Activated T-helper 9 cell treated with anti-CD3 and anti-CD28 coated beads, Interleukin-2, amount 50 U/mL, for 16 hours (primary cell): ENCODE data around the gene RPS27L.
A peak's percentile ranks its signal among the peaks of the same experiment; 100 is the strongest.
"Not testable (repeated sequence)": the region's sequence is repeated elsewhere in the genome, so short reads cannot be mapped to it uniquely, and the experiment has no call there.

ENCODE experiments used
- DNase-seq: peaks from one replicate; pipeline ENCODE4 v3.0.0-alpha.2; 2020; ENCODE audit warnings: low read depth

RPS27L gene

DNA sequence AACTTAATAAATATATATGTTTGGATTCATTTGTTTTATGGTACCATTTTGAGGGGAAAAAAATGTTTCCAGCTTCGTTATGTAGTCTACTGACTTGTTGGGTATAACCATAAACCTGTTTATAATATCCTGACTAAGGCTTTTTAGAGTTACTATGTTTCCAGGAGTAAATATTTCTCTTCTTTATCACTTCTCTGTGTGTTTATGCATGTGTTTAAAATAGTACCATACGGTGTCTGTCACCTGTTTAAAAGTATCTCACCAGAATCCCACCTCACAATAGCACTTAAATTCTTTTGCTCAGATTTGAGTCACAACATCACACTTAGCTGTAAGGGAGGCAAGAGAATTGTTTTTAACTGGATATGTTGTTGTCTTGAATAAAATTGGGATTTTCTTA is 20.5 kb downstream of the RPS27L start:
- DNase-seq: no peak

DNA sequence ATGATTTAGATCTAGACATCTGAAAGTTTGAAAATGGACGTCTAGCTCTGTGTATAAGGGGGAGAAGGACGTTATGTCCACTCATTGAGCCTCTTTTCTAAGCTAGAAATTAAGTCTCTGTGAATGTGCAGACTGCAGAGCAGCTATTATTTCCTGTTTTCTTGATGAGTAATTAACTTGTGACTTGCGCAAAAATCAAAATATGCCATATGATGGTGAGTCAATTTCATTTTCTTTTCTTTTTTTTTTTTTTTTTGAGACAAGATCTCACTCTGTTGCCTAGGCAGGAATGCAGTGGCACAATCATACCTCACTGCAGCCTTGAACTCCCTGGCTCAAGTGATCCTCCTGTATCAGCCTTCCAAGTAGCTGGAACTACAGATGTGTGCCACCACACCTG is 21.5 kb downstream of the RPS27L start:
- DNase-seq: no peak

DNA sequence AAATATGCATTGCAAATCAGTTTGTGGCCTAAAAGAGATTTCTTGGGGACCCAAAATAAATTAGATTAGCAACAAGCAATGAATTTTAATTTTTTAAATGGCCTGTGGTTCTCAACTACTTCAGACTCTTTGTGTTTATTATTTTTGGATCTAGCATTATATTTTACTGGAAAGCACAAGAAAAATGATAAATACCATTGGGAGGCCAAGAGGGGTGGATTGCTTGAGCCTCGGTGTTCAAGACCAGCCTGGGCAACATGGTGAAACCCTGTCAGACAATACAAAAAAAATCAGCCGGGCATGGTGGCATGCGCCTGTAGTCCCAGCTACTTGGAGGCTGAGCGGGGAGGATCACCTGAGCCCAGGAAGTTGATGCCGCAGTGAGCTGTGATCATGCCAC is 22.0 kb downstream of the RPS27L start:
- DNase-seq: no peak

DNA sequence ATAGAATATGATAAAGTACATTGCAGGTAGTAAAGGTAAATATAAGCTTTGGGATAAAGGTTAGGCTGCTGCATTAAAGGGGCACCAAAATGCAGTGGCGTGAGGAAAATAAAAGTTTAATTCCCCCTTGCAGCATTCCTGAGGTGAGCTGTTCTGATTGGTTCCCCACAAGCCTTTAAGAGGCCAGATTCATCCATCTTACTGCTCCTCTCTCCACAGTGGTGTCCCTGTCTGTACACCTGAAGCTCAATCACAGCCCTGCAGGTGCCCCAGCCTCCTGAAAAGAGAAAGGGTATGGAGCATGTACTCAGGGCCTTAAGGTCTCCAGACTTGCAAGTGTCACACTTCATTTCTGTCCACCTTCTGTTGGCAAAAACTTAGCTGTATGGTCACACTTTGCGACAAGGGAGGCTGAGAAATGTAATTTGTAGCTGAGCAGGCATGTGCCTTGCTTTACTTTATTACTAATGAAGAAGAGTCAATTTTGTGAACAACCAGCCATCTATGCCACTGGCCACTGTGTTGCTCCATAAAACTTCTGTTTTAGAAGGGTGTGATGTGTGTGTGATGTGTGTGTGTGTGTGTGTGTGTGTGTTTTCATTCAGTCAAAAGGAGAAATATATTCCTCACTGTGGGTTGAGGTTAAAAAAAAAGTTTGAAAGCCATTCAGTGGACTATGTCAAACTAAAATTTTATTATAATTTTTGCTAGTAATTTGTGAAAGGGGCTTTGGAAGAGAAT is 22.9 kb downstream of the RPS27L start:
- no peak for DNase-seq

DNA sequence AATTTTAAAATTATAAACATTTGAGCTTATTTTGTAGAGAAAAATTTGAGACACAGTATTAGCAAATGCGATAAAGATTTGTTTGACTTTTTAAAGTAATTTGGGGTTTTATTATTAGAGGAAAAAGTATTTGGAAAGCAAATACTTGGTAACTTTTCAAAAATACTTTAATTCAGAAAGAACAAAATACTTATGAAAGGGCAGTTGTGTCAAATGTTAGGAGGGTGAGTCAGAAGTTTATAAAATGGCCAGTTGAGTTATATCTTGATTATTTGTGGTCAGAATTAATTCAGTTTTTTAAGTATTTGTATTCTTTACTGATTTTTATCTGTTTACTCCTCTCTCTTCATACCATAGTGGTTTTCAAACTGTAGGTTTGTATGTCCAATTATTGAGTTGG is 23.5 kb downstream of the RPS27L start:
- no peak for DNase-seq

DNA sequence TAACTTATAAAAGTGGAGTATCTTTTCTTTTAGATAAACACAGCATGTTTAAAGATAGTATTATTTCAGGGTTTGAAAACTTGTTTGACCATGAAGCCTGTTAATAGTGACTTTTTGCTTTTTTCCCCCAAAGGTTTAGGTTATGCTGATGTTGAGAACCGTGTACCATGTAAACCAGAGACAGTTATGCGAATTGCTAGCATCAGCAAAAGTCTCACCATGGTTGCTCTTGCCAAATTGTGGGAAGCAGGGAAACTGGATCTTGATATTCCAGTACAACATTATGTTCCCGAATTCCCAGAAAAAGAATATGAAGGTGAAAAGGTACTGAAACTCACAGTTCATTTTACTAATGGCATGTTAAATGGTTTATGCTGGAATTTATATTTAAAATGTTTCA is 30.6 kb downstream of the RPS27L start:
- no peak for DNase-seq

DNA sequence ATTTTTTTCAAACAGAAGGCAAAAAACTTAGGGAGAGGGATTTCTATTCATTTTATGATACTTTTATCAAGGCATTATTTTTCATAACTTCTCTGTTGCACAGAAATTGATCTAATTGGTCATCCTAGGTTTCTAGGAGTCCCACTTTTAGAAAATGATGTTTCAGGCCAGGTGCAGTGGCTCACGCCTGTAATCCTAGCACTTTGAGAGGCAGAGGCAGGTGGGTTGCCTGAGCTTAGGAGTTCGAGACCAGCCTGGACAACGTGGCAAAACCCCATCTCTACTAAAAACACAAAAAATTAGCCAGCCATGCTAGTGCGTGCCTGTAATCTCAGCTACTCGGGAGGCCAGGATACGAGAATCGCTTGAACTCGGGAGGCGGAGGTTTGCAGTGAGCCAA is 32.8 kb downstream of the RPS27L start:
- DNase-seq: no peak

DNA sequence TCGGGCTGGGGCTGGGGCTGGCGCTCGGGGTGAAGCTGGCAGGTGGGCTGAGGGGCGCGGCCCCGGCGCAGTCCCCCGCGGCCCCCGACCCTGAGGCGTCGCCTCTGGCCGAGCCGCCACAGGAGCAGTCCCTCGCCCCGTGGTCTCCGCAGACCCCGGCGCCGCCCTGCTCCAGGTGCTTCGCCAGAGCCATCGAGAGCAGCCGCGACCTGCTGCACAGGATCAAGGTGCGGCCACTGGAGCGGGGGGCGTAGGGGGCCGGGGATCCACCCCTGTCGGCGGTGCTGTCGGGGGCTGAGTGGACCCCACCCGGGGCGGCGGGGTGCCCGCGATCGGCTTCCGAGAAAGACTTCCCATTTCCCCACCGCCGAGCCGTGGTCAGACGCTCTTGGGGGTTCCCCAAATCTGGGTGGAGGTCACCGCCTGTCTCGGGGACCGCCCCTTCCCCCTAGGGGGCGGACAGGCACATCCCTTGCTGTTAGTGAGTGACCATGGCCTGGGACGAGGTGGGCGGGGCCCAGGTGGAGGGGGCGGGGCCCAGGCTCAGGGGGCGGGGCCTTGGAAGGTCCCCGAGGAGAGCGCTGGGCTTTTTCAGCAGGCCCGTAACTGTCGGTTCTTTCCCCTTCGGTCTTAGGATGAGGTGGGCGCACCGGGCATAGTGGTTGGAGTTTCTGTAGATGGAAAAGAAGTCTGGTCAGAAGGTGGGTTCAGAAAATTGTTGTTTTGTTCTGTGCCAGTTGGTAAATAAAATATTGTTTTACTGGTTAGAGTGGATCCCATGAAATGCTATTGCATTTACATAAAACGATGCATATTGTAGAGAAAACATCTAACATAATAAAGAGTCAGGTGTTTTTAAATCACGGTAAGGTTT is 35.0 kb downstream of the RPS27L start:
- DNase-seq: peak; percentile 84

DNA sequence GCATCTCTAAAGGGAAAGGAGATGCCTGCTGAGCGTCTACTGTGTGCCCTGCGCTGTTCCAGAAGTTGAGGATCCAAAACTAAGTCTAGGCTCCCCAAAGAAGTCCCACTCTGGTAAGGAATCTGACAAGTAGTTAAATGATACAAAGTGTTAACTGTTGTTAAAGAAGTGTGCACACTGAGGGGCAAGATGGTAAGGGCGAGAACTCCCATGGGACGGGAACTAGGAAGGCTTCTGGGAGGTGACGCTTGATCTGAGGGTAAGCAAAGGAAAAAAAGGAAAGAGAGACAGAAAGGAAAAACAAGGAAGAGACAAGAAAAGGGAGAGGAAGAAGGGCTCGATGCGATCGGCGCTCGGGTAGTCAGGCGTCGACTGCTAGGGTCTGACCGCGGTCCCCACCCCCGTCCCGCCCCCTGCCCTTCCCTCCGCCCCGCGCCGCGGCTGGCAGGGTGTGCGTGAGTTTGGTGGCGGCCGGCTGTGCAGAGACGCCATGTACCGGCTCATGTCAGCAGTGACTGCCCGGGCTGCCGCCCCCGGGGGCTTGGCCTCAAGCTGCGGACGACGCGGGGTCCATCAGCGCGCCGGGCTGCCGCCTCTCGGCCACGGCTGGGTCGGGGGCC is 35.8 kb downstream of the RPS27L start, which contains the start of gene LACTB:
LACTB (plus strand) TSS at position 480 of the 620 bp plus-strand sequence; CDS start at position 491, 11 bp downstream.
- peak; percentile 73 for DNase-seq

DNA sequence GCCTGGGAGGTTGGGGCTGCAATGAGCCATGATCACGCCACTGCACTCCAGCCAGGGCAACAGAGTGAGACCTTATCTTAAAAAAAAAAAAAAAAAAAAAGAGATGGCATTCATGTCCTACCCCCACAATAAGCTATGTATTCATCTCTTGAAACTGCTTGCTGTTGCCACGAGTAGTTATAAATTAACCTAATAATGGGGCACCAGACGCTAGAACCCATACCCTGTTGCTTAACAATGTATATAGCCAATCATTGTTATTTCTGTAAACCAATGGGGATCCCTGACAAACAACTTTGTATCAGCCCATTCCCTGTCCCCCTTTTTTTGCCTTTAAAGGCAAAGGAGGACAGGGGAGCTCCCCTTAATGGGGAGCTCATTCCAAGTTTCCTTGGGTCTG is 38.4 kb downstream of the RPS27L start:
- DNase-seq: no peak

DNA sequence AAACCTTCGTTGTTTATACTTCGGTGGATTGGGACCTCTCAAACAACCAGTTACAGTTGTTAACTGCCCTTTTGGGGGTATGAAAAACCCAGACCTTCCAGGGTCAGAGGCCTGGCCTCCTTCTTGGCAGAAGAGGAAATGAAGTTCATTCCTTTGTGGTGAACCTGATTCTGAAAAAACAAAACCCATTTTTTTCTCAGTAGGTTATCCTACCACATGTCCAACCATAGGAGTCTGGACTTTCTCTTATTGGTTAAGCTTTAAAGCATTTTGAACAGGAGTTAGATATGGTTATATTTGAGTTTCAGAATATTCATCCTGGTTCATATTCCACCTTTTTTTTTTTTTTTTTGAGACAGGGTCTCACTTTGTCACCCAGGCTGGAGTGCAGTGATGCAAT is 42.8 kb downstream of the RPS27L start:
- no peak for DNase-seq

DNA sequence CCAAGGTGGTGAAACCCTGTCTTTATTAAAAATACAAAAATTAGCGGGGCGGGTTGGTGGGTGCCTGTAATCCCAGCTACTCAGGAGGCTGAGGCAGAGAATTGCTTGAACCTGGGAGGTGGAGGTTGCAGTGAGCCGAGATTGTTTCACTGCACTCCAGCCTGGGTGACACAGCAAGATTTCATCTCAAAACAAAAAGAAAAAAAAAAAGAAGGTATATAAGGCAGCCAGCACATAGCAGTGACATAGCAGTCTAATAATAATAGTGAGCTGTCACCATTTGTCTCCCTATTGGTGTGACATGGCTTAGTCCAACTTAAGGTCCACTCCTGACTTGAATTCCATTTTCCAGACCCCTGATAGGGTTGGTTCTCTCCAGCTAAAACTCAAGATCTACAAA is 44.4 kb downstream of the RPS27L start:
- DNase-seq: no peak

DNA sequence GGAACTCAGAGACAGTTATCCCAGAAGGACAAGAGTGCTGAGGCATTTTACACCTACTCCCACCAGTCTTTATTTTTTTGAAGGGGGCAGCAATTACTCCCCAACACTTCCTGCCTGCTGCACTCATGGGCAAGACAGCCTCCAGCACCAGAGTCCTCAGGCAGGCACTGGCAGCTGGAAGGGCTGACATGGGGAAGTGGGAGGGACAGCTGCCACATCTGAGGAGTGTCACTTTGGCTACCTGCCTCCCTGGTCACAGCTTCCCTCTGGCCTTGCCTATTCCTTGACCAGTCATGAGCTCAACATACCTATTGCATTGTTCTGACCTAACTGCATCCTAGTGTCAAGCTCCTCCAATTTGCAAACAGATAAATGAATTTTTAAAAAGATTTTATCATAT is 45.8 kb downstream of the RPS27L start:
- no peak for DNase-seq

DNA sequence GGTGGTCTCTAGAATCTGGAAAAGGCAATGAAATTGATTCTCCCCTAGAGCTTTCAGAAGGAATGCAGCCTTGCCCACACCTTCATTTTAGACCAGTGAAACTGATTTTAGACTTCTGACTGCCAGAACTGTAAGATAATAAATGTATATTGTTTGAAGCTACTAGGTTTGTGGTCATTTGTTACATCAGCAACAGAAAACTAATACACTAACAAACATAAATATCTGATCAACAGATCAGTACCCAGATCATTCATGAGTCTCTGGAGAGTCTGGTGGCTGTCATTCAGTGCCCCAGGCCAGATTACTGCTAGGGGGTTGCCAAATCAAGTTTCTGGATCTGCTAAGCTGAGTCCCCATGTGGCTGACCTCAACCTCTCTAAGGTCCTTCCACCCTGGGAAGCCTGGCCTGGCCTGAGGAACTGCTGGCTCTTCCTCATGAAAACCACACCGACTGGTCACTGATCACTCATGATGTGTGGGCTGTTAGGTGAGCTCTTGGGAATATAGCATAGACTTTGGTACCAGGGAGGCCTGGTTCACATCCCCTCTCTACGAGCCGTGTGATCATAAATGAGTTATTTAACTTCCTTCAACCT is 46.8 kb downstream of the RPS27L start:
- no peak for DNase-seq

DNA sequence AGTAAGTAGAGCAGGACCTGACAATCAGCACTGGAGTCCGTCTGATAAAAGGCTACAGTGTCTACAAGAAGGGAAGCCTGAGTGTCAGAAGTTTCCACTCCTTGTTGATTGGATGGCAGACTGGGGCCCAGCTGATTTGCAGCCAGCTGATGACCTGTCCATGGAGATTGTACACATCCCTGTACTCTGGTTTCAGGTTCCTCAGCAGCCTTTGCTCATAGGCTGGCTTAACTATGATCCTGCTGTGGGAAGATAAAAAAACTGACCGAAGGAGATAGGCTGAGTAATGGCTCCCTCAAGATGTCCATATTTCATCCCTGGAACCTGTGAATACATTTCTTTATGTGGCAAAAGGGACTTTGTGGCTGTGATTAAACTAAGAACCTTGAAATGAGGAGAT is 47.4 kb downstream of the RPS27L start:
- no peak for DNase-seq

DNA sequence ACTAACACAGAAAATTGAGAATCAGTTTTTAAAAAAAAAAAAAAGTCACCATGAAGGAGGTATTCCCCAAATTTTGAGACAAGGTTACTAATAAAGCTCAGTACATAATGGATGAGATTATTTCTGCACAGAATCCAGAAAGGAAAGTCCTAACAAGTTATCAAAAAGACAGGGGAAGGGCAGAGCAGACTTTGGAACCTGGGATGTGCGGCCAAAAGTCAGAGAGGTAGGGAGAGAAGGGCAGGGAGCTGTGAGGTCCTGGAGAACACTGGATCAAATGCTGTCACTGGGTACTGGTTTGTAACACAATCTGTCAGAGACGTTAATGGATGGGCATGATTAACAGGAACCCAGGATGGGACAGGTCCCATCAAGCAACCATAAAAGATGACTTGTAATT is 47.8 kb downstream of the RPS27L start:
- DNase-seq: no peak

DNA sequence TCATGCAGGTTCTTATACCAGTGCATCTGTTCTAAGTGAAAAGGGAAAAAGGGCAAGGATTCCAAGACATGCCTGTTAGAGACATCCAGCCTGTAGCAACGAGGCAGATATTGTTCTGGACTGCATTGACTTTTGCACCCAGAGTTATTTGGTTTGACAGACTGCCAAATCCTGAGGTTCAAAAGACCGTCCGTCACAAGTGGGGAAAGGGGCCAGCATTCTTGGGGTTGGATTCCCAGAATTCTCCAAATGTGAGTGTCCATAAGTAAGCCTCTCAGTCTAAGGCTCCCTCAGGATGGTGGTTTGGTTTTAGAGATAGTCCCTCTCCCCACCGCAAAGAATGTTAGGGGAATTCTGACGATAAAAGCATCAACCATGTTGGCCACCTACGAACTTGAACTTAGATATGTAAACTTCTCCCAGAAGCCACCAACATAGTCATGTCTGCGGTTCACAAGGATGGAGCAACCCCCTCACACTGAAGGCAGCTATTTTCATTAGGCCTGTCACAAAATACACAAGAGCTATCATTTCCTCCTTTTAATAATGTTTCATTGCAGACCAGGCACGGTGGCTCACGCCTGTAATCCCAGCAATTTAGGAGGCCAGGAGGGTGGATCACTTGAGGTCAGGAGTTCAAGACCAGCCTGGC is 49.3 kb downstream of the RPS27L start:
- no peak for DNase-seq

DNA sequence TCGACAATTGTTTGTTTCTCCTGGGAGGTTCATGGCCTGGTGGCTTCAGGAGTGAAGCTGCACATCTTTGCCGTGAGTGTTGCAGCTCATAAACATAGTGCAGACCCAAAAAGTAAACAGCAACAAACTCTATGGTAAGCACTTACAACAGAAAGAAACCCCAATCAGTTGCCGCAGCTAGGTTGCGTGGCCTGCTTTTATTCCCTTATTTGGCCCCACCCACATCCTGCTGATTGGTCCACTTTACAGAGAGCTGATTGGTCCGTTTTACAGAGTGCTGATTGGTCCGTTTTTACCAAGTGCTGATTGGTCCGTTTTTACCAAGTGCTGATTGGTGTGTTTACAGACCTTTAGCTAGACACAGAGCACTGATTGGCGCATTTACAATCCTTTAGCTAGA is 51.9 kb downstream of the RPS27L start:
- not testable (repeated sequence) for DNase-seq

DNA sequence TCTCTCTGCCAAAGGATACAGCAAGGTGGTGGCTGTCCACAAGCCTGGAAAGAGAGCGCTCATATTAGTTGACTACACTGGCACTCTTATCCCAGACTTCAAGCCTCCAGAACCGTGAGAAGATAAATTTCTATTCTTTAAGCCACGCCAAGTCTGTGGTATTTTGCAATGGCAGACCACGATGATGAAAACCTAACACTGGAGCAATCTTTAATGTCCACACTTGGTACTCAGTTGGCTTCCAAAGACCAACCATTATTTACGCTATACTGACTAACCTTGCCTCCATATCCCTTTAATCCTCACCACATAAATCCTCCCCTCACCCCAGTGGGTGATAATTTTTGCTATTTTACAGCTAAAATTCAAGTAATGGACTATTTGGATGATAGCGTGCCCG is 52.5 kb downstream of the RPS27L start:
- DNase-seq: no peak

DNA sequence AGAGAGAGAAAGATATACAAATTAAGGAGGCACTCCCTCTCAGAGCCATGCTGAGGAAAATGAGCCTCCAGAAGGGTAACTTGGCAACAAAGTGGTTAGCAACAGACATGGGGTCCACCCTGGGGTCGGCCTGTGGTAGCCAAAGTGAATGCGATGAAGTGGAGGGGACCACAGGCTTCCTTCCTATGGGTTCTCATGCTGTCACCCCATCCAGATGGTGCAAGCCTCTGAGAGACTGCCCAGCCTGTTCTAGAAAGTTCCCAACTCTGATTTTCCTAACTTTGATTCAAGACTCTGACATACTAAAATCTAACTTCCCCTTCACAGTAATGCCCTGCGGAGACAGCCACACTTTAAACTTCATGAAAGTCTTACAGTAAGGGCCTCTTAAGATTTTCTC is 53.9 kb downstream of the RPS27L start:
- DNase-seq: no peak

DNA sequence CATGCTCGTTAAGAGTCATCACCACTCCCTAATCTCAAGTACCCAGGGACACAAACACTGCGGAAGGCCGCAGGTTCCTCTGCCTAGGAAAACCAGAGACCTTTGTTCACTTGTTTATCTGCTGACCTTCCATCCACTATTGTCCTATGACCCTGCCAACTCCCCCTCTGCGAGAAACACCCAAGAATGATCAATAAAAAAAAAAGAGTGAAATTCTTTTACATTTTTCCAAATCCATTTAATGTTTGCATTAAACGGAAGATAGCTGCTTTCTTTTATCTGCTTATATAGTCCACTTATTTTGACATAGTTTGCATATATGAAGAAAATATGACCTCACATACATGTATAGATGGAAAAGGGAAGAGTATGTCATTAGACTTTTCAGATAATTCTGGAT is 57.7 kb downstream of the RPS27L start:
- DNase-seq: not testable (repeated sequence)

DNA sequence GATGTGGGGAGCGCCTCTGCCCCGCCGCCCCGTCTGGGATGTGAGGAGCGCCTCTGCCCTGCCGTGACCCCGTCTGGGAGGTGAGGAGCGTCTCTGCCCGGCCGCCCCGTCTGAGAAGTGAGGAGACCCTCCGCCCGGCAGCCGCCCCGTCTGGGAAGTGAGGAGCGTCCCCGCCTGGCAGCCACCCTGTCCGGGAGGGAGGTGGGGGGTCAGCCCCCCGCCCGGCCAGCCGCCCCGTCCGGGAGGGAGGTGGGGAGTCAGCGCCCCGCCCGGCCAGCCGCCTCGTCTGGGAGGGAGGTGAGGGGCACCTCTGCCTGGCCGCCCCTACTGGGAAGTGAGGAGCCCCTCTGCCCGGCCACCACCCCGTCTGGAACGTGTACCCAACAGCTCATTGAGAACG is 58.4 kb downstream of the RPS27L start:
- not testable (repeated sequence) for DNase-seq
